22Rv1 (cell line): ENCODE data around the gene NSD1.

Experiments used
- ZFX ChIP-seq: fragments of 450-650 bp; IDR thresholded peaks from 2 replicates; pipeline ENCODE4 v1.6.1; 2017; ENCODE audit warnings: antibody characterized with exemption, borderline replicate concordance
- TF ChIP-seq, protein P1 (sequence below): fragments of 450-650 bp; IDR thresholded peaks from 2 replicates; pipeline ENCODE4 v1.5.1; 2017; ENCODE audit warnings: mild to moderate bottlenecking

DNA sequence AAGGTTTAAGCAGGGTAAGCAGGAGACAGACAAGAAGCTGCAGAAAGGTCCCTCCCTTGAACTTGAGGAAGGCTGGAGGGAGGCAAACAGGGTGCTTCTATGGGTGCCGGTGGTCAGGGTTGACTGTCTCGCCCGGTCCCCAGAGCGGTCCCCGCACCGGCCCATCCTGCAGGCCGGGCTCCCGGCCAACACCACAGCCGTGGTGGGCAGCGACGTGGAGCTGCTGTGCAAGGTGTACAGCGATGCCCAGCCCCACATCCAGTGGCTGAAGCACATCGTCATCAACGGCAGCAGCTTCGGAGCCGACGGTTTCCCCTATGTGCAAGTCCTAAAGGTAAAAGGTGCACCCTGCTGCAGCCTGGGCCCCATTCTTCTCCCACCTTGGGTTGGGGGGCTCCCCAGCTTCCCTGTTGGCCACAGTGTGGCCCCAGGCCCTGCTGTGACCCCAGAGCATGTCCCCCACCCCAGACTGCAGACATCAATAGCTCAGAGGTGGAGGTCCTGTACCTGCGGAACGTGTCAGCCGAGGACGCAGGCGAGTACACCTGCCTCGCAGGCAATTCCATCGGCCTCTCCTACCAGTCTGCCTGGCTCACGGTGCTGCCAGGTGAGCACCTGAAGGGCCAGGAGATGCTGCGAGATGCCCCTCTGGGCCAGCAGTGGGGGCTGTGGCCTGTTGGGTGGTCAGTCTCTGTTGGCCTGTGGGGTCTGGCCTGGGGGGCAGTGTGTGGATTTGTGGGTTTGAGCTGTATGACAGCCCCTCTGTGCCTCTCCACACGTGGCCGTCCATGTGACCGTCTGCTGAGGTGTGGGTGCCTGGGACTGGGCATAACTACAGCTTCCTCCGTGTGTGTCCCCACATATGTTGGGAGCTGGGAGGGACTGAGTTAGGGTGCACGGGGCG, 41.1 kb upstream of the NSD1 start:
- TF ChIP-seq, protein P1, sequence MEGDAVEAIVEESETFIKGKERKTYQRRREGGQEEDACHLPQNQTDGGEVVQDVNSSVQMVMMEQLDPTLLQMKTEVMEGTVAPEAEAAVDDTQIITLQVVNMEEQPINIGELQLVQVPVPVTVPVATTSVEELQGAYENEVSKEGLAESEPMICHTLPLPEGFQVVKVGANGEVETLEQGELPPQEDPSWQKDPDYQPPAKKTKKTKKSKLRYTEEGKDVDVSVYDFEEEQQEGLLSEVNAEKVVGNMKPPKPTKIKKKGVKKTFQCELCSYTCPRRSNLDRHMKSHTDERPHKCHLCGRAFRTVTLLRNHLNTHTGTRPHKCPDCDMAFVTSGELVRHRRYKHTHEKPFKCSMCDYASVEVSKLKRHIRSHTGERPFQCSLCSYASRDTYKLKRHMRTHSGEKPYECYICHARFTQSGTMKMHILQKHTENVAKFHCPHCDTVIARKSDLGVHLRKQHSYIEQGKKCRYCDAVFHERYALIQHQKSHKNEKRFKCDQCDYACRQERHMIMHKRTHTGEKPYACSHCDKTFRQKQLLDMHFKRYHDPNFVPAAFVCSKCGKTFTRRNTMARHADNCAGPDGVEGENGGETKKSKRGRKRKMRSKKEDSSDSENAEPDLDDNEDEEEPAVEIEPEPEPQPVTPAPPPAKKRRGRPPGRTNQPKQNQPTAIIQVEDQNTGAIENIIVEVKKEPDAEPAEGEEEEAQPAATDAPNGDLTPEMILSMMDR: no peak
- no peak for TF ChIP-seq ZFX
